ENCODE data around the gene GON7.
A peak's percentile ranks its signal among the peaks of the same experiment; 100 is the strongest.
"Not testable (repeated sequence)": the region's sequence is repeated elsewhere in the genome, so short reads cannot be mapped to it uniquely, and the experiment has no call there.

Gene GON7, protein sequence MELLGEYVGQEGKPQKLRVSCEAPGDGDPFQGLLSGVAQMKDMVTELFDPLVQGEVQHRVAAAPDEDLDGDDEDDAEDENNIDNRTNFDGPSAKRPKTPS

DNA sequence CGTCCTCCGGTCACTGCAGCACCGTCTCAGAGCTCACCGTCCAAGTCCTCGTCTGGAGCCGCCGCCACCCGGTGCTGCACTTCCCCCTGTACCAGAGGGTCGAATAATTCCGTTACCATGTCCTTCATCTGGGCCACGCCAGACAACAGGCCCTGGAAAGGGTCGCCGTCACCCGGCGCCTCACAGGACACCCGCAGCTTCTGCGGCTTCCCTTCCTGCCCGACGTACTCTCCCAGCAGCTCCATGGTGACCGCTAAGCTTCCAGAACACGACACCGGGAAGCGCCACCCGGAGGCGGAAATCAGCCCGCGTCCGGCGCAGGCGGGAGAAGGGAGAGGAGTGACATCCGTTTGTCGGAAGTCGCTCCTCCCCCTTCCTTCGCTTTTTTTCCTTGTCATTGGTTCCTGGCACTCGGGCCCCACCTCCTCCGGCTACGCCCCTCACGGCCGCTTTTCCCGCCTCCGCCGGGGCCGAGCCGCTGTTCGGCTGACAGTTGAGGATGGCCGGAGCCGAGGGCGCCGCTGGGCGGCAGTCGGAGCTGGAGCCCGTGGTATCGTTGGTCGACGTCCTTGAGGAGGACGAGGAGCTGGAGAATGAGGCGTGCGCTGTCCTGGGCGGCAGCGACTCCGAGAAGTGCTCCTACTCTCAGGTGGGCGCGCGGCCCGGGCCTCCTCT, at the start of gene GON7, which contains the start of gene UBR7:
GON7 (minus strand) TSS at position 273 of the 675 bp plus-strand sequence; CDS start at position 245, 28 bp downstream.
UBR7 (plus strand) TSS at position 464 of the 675 bp plus-strand sequence; CDS start at position 500, 36 bp downstream.
- DNase-seq = peak; percentile 98

DNA sequence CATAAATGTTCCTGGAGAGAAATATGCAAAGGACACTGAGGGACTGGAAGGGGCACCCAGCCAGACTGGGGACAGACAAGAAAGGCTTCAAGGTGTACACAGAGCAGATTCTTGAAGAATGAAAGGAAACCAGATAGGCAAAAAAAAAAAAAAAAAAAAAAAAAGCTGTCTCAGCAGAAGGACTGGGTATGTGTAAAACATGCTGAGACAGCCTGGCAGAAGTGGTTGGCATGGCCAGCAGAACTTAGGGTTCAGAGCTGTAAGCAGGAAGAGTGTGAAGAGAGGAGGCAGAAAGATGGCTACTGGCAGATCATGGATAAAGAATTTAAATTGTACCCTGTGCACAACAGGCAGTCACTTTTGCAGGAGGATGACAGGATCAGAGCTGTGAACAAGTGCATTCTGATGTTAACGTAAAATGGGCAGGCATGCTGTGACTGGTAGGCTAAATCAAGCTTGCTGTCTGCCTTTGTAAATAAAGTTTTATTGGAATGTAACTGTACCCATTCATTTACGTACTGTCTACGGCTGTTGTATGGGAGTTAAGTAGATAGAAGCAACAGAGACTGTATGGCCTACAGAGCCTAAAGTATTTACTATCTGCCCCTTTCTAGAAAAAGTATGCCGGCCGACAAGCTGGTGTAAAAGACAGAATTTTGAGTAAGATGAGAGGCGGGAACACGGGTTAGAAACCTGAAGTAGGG, 42.4 kb upstream of the GON7 start:
- no peak for DNase-seq

DNA sequence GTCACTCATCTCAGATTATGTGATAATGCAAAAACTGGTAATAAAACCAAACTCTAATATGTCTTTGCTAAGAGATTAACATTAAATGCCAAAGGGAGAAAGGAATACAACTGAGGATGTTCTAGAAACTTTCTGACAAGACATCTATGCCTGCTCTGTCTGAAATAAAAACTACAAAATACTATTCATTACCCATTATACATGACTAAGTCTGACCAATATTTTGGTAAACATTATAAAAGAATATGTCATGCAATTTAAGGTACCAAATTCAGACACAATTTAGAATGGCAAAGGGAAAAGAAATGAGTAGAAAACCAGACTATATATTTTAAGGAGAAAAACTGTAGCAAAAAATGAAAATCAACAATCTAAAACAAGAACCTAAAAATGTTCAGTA, 39.7 kb upstream of the GON7 start:
- DNase-seq = no peak

DNA sequence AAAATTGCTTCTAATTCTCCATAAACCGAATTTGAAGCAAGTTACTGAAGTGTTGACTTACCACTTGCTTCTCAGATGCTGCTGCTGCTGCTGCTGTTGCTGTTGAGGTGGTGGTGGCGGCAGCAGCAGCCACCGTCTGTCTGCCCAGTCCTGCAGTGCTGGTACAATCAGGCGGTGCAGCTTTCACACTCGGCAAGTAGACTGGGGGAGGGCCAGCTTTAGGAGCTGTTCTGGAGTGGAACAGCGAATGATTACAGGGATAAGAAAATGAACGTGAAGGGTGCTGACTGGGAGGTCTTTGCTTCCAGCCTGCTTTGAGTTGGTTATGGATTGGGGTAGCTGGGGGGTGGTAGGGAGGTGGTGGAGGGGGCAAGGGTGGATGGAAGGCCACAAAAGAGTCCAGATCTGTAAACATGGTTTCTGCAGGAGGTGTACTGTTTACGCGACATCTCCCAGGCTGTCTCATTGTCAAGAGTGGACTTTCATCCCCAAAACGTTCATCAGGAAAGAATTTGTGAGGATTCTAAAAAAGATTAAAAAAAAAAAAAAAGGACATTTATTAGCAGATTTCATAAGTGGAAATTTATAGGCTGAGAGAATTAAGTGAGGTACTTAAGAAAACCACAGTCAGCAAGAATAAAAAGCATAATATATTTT, 39.0 kb upstream of the GON7 start:
- DNase-seq = no peak

DNA sequence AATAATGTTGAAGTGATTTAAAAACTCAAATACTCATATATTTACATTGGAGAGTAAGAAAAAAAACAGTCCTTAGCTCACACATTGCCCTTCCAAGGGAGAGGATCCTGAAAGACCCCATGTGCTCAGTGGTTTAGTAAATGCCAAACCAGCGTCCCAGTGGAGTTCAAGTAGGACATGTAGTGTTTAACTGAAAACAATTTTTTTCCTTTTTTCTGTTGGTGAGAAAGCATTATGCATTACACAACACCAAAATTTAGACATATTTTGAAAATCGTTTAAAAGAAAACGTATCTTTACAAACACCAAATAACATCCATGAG, 33.8 kb upstream of the GON7 start:
- no peak for DNase-seq

DNA sequence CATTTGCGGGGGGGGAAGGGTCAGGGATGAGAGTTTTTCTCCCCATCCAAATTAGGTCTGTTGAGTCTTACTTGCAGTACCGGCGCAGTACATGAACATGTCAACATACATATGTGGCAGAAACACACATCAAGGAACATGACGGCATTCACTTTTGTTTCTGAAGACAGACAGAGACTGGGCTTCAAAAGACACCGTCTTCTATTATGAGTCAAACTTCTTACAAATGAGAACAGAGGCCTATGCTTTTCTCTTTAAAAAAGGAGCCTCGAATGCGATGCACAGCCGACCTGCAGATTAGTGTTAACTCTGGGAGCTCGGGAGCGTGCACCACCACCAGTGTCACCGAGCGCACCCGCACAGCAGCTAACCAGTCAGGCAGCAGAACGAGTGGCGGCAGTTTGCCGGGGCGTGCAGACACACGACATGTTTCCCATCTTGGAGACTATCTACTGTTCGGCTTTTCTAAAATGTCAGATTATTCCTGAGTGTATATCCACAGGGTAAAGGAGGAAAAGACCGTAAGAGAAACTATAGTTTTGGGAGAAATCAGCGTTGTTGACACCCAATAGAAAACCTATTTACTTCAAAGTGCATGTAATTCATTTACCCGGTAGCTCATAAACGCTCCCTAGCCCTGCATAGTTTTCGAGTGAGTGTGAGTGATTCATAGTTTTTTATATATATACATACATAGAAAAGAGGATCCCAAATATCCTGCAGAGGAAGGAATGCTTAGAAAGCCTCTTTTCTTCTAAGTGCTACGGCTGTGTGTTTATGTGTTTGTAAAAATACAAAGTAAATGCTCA, 33.2 kb upstream of the GON7 start:
- no peak for DNase-seq

DNA sequence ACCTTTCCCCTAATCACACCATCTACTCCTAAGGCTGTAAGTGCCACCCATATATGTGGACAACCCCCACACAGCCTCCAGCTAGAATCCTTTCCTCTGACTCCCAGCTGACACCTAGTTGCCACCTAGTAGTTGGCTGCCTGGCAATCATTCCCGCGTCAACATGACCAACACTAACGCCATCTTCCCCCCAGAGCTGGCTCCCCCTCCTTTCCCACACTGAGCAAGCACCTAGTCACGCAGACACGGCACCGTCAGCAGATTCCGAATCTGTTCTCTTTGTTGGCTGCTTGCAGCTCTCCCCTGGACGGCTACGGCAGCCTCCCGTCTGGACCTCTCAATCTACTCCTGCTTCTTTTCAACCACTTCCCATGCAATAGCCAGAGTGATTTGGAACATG, 27.9 kb upstream of the GON7 start:
- DNase-seq = no peak

DNA sequence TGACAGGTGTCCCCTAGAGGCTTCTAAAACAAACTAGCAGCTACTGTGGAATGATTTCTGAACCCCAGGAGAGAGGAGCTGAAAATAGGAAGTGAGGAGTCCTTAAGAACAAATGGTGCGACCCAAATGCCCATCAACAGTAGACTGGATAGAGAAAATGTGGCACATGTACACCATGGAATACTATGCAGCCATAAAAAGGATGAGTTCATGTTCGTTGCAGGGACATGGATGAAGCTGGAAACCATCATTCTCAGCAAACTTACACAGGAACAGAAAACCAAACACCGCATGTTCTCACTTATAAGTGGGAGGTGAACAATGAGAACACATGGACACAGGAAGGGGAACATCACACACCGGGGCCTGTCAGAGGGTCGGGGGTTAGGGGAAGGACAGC, 26.2 kb upstream of the GON7 start:
- not testable (repeated sequence) for DNase-seq

DNA sequence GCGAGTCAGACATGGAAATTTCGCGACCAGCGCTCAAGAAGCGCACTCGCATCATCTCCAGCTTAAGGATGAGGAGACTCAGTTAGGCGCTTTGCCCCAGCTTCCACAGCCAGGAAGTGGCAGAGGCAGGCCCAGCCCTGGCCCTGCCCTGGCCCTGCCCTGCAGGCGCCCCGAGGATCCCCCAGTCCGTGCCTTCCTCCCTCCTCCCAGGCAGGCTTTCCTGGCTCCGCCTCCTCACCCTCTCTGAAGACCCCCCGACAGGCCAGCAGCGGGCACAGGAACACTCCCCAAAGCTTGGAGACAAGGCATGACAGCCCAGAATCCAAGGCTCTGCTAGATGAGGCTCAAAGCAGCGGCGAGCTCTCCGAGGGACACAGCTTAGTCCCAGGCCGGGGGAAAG, 25.3 kb upstream of the GON7 start:
- DNase-seq = no peak

DNA sequence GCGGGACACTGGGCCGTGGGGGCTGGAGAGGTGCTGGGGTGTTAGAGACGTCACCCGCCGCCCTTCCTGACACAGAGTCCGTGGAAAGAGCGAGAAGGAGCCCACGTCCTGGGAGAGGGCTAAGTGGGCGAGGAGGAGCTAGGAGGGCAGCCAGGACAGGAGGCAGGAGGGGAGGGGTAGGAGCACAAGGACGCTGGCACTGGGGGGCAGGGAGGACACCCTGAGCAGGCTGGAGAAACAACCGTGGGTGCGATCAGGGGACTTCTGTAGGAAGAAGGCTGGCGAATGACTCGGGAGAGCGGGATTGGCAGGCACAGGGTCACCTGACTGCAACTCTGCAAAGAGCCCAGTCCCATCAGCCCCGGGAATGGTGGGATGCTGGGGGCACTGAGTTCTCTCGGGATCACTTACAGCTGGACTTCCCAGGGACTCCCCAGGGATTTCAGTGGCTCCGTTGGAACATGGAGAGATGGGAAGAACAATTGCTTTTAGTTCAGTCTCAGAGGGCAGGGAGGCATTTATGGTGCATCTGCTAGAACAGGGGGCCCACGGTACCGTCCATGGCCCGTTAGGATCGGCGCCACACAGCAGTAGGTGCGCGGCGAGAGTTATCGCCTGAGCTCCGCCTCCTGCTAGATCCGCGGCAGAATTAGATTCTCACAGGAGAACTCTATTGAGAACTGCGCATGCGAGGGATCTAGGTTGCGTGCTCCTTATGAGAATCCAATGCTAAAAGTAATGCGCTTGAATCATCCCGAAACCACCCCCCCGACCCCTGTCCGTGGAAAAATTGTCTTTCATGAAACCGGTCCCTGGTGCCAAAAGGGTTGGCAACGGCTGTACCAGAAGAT, 24.5 kb upstream of the GON7 start:
- peak; percentile 24 for DNase-seq

DNA sequence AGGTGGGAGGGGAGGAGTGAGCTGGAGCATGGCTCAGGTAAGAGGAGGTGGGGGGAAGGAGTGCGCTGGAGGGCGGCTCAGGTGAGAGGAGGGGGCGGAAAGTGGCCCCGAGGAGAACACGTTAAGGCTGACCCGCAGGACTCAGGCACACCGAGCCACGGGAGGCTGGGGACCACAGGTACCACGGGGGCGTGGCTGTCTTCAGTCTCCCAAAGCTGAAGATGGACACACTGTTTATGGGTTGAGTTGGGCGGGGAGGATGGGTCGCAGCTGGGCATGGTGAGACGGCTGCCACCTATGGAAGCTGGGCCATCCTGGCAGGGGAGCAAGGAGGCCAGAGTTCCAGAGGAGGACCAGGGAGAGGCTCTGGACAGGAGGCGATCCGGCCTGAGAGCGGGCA, 23.7 kb upstream of the GON7 start:
- no peak for DNase-seq

DNA sequence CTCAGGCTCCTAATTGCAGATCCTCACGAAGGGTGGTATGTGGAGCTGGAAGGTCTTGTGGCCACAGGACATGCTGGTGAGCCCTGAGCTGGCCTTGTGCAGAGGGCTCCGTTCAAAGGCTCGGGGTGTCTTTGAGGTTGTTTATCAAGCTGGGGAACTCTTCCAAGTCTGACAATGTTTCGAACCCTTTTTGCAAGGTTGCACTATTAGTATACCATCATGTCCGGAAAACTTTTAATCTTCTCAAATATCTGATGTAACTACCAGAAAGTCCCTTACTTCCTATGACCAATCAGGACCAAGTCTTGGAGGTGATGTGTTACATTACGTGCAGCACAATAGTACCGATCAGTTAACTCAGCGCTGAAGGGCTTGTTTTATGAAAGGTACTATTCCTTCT, 21.7 kb upstream of the GON7 start:
- DNase-seq = no peak

DNA sequence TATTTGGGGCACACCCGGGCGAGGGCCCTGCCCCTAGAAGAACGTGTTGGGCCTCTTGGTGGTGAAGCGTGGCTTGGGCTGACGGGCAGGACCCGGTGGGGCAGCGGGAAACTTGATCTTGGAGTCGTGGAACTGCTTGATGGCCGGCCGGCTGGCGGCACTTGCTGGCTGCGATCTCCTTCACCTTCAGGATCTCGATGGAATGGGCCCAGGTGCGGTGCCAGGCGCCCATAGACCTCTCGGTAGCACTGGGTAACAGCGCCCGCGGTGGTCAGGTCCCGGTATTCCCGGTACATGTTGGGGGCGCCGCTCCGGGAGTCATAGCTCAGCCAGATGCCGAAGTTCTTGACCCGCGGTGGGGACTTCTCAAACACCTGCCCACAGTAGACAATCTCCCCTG, 16.7 kb upstream of the GON7 start:
- DNase-seq = no peak

DNA sequence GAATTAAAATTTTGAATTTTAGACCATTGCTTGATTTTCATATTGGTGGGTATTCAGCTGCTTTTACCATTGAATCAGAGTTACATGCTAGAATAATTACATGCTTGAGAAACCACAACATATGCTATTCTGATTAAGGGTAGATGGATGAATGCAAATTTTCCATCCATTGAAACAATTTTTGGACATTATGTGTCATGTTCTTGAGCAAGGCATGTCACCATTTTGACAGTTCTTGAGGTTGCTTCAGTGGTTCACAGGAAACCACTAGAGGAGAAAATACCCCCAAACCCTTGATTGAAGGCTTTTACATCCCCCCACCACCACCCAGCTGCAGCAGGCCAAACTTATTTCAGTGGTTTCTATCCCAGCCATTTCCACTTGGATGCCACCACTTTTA, 13.6 kb upstream of the GON7 start:
- no peak for DNase-seq

DNA sequence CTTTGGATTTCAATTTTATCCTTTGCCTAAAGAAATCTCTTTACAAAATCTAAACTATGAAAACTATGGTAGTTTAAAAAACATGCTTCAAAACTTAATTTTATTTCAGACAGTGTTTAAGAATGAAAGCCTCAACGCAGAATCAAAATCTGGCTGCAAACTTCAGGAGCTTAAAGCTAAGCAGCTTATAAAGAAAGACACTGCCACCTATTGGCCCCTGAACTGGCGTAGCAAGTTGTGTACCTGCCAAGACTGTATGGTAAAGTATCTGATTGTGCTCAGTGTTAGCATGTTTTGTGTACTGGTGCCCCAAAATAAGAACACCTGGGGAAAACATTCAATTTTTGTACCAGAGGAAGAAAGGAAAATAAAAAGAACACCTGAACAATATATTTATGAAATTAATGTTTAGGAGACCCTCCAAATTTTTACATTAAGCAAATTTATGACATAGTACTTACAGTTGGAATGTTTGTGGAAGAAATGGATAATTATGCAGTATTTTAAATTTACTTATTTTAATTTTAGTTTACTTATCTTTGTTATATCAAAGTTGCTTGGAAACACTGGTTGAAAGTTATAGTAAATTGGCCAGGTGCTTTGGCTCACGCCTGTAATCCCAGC, 12.3 kb upstream of the GON7 start:
- peak; percentile 29 for DNase-seq

DNA sequence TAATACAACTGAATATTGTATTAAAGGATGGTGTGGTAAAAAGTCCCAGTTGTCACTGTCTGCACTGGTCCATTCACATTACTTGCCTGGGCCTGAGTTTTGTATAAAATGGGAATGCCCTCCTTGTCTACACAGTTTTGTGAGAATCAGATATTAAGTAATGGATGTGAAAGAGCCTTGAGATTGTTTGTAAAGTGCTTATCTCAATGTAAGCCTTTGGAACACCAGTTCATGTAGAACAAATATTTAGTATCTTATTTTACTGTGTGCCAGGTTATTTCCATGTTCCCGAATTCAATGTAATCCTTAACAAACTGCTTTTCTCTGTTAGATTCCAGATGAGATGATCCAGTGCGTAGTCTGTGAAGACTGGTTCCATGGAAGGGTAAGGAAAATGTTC, 7.7 kb upstream of the GON7 start:
- DNase-seq = no peak

DNA sequence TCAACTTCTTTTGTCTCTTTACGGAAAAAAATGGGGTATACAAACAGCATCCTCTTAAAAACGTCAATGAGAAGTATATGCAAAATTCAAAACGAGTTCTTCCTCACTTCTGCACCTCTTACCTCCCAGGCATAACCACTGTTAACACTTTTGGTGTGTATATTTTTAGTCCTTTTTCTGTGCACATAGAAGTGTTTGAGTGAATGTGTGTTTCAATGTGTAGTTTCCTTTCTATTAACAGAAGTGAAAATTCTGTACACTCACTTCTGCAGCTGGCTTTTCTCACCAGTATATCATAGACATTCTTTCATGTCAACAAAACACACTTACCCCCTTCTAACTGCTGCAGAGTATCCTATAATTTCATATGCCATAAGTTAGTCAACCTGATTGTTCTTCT, 5.6 kb upstream of the GON7 start:
- DNase-seq = no peak

DNA sequence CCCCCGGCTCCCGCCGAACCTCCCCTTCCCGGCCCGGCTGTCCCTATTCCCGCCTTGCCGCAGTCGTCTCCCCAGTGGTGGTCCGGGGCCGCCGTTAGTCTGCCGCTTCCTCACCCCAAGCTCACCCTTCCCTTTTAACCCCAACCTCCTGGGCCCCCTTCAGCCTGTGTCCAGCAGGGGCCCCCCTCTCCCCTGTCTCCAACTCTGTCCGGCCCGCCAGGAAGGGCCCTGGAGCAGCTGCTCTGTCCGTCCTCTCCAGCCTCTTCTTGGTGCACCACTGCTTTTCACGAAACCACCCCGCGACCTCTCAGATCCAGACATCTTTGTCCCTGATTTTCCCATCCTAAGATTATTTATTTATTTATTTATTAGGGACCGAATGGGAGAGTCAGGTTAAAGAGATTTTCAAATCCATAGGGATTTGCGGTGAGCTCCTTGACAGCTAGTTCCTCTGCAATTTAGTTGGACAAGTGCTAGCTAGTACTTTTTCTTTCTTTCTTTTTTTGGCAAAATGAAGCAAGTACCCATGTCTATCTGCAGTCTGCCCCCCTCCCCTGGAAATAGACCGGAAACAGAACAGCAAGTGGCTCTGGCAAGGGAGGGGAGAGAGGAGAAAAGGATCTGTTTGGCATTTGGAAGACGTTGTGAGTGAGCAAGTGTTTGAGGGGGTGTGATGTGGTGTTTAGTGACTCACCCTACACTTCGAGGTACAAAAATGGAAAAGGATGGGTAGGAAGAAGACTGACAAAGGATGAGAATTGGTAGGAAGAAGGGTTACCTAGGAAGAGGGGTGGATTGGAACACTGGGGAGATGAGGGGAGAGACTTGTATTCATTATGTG, 823 bp upstream of the GON7 start:
- no peak for DNase-seq

DNA sequence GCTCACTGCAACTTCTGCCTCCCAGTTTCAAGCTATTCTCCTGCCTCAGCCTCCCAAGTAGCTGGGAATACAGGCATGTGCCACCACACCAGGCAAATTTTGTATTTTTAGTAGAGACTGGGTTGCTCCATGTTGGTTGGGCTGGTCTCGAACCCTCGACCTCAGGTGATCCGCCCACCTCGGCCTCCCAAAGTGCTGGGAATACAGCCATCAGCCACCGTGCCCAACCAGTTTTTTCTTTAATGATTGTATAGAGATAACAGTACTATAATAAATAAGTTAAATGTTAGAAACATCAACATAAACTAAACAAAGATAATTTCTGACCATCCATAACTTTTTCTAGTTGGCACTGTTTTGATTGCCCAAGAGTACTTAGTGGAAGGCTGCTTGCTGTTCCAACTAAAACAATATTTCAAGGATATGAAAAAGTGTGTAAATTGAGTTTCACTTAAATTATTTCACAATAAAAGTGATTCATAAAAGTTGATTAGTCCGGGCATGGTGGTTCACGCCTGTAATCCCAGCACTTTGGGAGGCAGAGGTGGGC, 5.6 kb downstream of the GON7 start:
- DNase-seq = no peak

DNA sequence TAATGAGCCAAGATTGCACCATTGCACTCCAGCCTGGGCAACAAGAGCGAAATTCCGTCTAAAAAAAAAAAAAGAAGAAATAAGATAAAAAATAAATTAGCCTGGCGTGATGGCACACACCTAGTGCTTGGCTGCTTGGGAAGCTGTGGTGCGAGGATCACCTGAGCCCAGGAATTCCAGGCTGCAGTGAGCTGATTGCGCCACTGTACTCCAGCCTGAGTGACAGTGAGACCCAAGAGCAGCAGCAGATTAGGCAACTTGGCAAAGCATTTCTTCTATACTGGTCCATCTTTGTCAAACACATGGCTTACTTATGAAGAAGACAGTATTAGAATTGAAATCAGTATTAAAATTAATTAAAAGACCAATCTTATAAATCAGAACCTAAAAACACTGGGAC, 6.3 kb downstream of the GON7 start:
- DNase-seq = no peak

DNA sequence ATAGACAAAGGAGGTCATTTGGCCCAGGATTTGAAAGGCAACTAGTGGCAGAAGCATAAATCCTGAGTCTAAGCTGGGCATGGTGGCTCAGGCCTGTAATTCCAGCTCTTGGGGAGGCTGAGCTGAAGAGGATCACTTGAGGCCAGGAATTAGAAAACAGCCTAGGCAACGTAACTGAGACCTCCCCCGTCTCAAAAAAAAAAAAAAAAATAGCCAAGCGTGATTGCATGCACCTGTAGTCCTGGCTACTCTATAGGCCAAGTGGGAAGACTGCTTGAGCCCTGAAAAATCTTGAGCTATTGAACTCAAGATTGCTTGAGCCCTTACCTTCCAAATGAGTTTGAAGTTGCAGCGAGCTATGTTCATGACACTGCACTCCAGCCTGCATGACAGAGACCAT, 7.8 kb downstream of the GON7 start:
- no peak for DNase-seq

Measured in NCI-H1105 (cell line).